Gastroesophageal sphincter (tissue), 3 donors: ENCODE results near the gene MOV10L1.

Experiments used
- CTCF ChIP-seq, 4 experiments: fragments of 200-600 bp in 2 of 4; fragments of 450-650 bp in 2 of 4; sonication (generic) in 1 of 4; IDR thresholded peaks; one replicate each; pipeline ENCODE4 v1.5.1; 2017 to 2019; ENCODE audit warnings: antibody characterized with exemption in 4 of 4, mild to moderate bottlenecking in 2 of 4, moderate library complexity in 2 of 4
- POLR2A ChIP-seq, 2 donors: fragments of 450-650 bp; IDR thresholded peaks; one replicate each; pipeline ENCODE4 v1.6.1; 2017; ENCODE audit warnings: antibody characterized with exemption in 2 of 2, mild to moderate bottlenecking in 2 of 2, moderate library complexity in 1 of 2

GRCh38 chr22:50123119-50123518, 33.3 kb downstream of the MOV10L1 start:
- no peak for TF ChIP-seq CTCF (IDR thresholded peaks at IDR 0.05)
- TF ChIP-seq POLR2A (IDR thresholded peaks at IDR 0.05) = no peak
